H9 (cell line): Measurements from ENCODE around the gene DAZAP1. TPM values are rescaled to one million over a fixed set of nuclear protein-coding genes. Genes with fewer than 3 reads are reported as not detected.

ENCODE experiments used
- DNase-seq: peaks from one replicate; pipeline ENCODE4 v3.0.0-alpha.2; 2017
- H2AFZ ChIP-seq: one replicate; pipeline ENCODE4 v1.6.1; 2013; ENCODE audit warnings: mild to moderate bottlenecking, low read length, control low read depth, moderate library complexity
- H2AK5ac ChIP-seq: 2 replicates; pipeline ENCODE4 v1.6.1; 2013; ENCODE audit warnings: low read length, control low read depth, mixed read lengths; ENCODE audit not compliant: insufficient read length
- H2BK120ac ChIP-seq: one replicate; pipeline ENCODE4 v1.6.1; 2013; ENCODE audit warnings: low read depth, mild to moderate bottlenecking, low read length, control low read depth, inconsistent platforms; ENCODE audit not compliant: poor library complexity, severe bottlenecking
- H2BK12ac ChIP-seq: 2 replicates; pipeline ENCODE4 v1.6.1; 2013; ENCODE audit warnings: low read length, control low read depth, mixed read lengths, low read depth; ENCODE audit not compliant: insufficient read length
- H2BK15ac ChIP-seq: 2 replicates; pipeline ENCODE4 v1.6.1; 2013; ENCODE audit warnings: low read depth, low read length, control low read depth
- H2BK20ac ChIP-seq: one replicate; pipeline ENCODE4 v1.6.1; 2013; ENCODE audit warnings: low read depth, mild to moderate bottlenecking, low read length, control low read depth, inconsistent platforms; ENCODE audit not compliant: poor library complexity, severe bottlenecking
- H2BK5ac ChIP-seq: 2 replicates; pipeline ENCODE4 v1.6.1; 2013; ENCODE audit warnings: low read length, control low read depth, mixed read lengths; ENCODE audit not compliant: insufficient read length
- H3K14ac ChIP-seq: 2 replicates; pipeline ENCODE4 v1.6.1; 2013; ENCODE audit warnings: low read length, control low read depth; ENCODE audit not compliant: insufficient read depth
- H3K18ac ChIP-seq: 2 replicates; pipeline ENCODE4 v1.6.1; 2013; ENCODE audit warnings: low read depth, mild to moderate bottlenecking, mixed read lengths, low read length, control low read depth; ENCODE audit not compliant: insufficient read length
- H3K23ac ChIP-seq: 2 replicates; pipeline ENCODE4 v1.6.1; 2013; ENCODE audit warnings: low read length, control low read depth, mixed read lengths, low read depth; ENCODE audit not compliant: insufficient read length
- H3K23me2 ChIP-seq: 2 replicates; pipeline ENCODE4 v1.6.1; 2013; ENCODE audit warnings: low read depth, mild to moderate bottlenecking, mixed read lengths, low read length, control low read depth; ENCODE audit not compliant: insufficient read length, poor library complexity, severe bottlenecking
- H3K27ac ChIP-seq: 2 replicates; pipeline ENCODE4 v1.5.1; 2013; ENCODE audit warnings: low read length, control low read depth, mixed read lengths, low read depth; ENCODE audit not compliant: insufficient read length
- H3K27me3 ChIP-seq: 2 replicates; pipeline ENCODE4 v1.6.1; 2013; ENCODE audit warnings: low read length, control low read depth, inconsistent platforms; ENCODE audit not compliant: insufficient read depth
- H3K4ac ChIP-seq: 2 replicates; pipeline ENCODE4 v1.6.1; 2013; ENCODE audit warnings: low read depth, mild to moderate bottlenecking, control low read depth, inconsistent platforms, low read length, moderate library complexity
- H3K4me1 ChIP-seq: 2 replicates; pipeline ENCODE4 v1.6.1; 2013; ENCODE audit warnings: low read length, control low read depth, inconsistent platforms; ENCODE audit not compliant: insufficient read depth
- H3K4me2 ChIP-seq: 2 replicates; pipeline ENCODE4 v1.6.1; 2013; ENCODE audit warnings: low read length, control low read depth, mixed read lengths; ENCODE audit not compliant: insufficient read length, insufficient read depth
- H3K56ac ChIP-seq: 2 replicates; pipeline ENCODE4 v1.6.1; 2013; ENCODE audit warnings: low read depth, mild to moderate bottlenecking, mixed read lengths, low read length, control low read depth; ENCODE audit not compliant: insufficient read length
- H3K79me1 ChIP-seq: 2 replicates; pipeline ENCODE4 v1.6.1; 2013; ENCODE audit warnings: low read depth, mild to moderate bottlenecking, moderate library complexity, low read length, control low read depth, inconsistent platforms; ENCODE audit not compliant: insufficient read depth, poor library complexity, severe bottlenecking
- H3K79me2 ChIP-seq: 2 replicates; pipeline ENCODE4 v1.6.1; 2013; ENCODE audit warnings: low read length, control low read depth, inconsistent platforms; ENCODE audit not compliant: insufficient read depth
- H3K9ac ChIP-seq: 2 replicates; pipeline ENCODE4 v1.6.1; 2013; ENCODE audit warnings: low read length, control low read depth, mixed read lengths; ENCODE audit not compliant: insufficient read length; ENCODE audit errors: extremely low read depth
- H3K9me3 ChIP-seq: one replicate; pipeline ENCODE4 v1.6.1; 2013; ENCODE audit warnings: low read depth, low read length, inconsistent platforms; ENCODE audit not compliant: control insufficient read depth
- H3T11ph ChIP-seq: one replicate; pipeline ENCODE4 v1.6.1; 2013; ENCODE audit warnings: mild to moderate bottlenecking, low read length, control low read depth, inconsistent platforms
- H4K20me1 ChIP-seq: one replicate; pipeline ENCODE4 v1.6.1; 2013; ENCODE audit not compliant: control insufficient read depth, insufficient read length, insufficient read depth
- H4K5ac ChIP-seq: 2 replicates; pipeline ENCODE4 v1.6.1; 2013; ENCODE audit warnings: low read depth, mild to moderate bottlenecking, mixed read lengths, low read length, control low read depth; ENCODE audit not compliant: insufficient read length
- H4K8ac ChIP-seq: replicated peaks from 2 replicates; pipeline ENCODE4 v1.6.1; 2013; ENCODE audit warnings: low read length, control low read depth, mixed read lengths, low read depth; ENCODE audit not compliant: insufficient read length
- H4K91ac ChIP-seq: 2 replicates; pipeline ENCODE4 v1.6.1; 2013; ENCODE audit warnings: low read depth, mild to moderate bottlenecking, moderate library complexity, mixed read lengths, low read length, control low read depth; ENCODE audit not compliant: insufficient read length
- H3K27ac Mint-ChIP-seq, 3 experiments: 2 replicates in 2 of 3; 3 replicates in 1 of 3; pipeline ENCODE4 v1.8.0; 2020 to 2021; ENCODE audit warnings: mixed read lengths in 3 of 3, mild to moderate bottlenecking in 1 of 3, moderate library complexity in 1 of 3
- H3K27me3 Mint-ChIP-seq: 2 replicates; pipeline ENCODE4 v1.8.0; 2021; ENCODE audit warnings: low read depth, mild to moderate bottlenecking, moderate library complexity, mixed read lengths
- H3K36me3 Mint-ChIP-seq, 3 experiments: 2 replicates in 2 of 3; 3 replicates in 1 of 3; pipeline ENCODE4 v1.8.0; 2020 to 2021; ENCODE audit warnings: low read depth in 3 of 3, mixed read lengths in 3 of 3; ENCODE audit not compliant: insufficient read depth in 1 of 3
- H3K4me1 Mint-ChIP-seq, 2 experiments: 2 replicates each; pipeline ENCODE4 v1.8.0; 2020; ENCODE audit warnings: mixed read lengths in 2 of 2
- H3K4me3 Mint-ChIP-seq, 2 experiments: 2 replicates in 1 of 2; 3 replicates in 1 of 2; pipeline ENCODE4 v1.8.0; 2020 to 2021; ENCODE audit warnings: mild to moderate bottlenecking in 2 of 2, mixed read lengths in 2 of 2, moderate library complexity in 1 of 2
- H3K9me3 Mint-ChIP-seq, 2 experiments: 2 replicates in 1 of 2; 3 replicates in 1 of 2; pipeline ENCODE4 v1.8.0; 2020; ENCODE audit warnings: mild to moderate bottlenecking in 2 of 2, mixed read lengths in 2 of 2, moderate library complexity in 1 of 2
- WGBS: extraction: QIAGEN DNeasy Blood & Tissue Kit; methylation state at CpG from one replicate; pipeline ENCODE4 v1.1.7; 2013; ENCODE audit warnings: missing lambda C conversion rate, low lambda C conversion rate, mixed read lengths; ENCODE audit not compliant: insufficient read length; ENCODE audit errors: extremely low coverage; 5-methylcytosine and 5-hydroxymethylcytosine counted together
- total RNA-seq: library from RNA; stranded (reverse); gene quantifications from 2 replicates; pipeline ENCODE4 v1.2.1, GENCODE V29; 2021
- TF ChIP-seq, protein P1 (sequence below): fragments of 200-600 bp; sonication (generic); conservative IDR thresholded peaks from 3 replicates; pipeline ENCODE4 v1.8.0; 2021; ENCODE audit warnings: antibody characterized with exemption, mild to moderate bottlenecking

The DAZAP1 gene
- total RNA-seq, 1 experiment from 2014 or later = 265 TPM

DNA sequence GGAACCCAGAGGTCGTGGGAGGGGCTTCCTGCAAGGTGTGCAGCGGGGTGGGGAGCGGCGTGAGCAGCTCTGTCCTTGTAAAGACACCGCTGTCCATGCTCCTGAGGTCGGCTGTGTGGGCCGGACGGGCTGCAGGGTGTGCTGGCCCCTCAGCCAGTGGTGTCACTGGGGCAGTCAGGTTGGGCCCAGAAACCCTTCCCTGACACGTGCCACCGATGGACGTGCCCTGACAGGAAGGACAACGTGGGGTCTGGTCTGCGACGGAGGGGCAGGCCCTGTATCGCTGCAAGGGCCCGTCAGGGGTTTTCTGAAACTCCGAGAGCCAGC, 26.6 kb downstream of the DAZAP1 start:
- no peak overlapping the region for H3K4me3 Mint-ChIP-seq
- Histone ChIP-seq H2AFZ (no peak overlapping the region), H3K27me3 (no peaks in the 10 kb centered on the region), H4K8ac (no peak overlapping the region), H3K14ac (no peak overlapping the region), H3K23ac (no peak overlapping the region), H3K9ac (no peak overlapping the region), H2BK12ac (no peak overlapping the region), H3K18ac (no peak overlapping the region), H3K4me1 (no peaks in the 10 kb centered on the region), H3T11ph (no peak overlapping the region), H2BK20ac (no peak overlapping the region), H3K56ac (no peak overlapping the region), H2BK15ac (no peak overlapping the region), H3K79me2 (peaks cover 5% of the 10 kb centered on the region; the same call in 1 of the 2 replicates), H4K20me1 (no peaks in the 10 kb centered on the region), H3K4me2 (no peak overlapping the region), H2BK5ac (no peak overlapping the region), H4K91ac (no peak overlapping the region), H3K27ac (no peak overlapping the region), H3K4ac (no peak overlapping the region), H3K23me2 (peaks cover 1% of the 10 kb centered on the region), H3K79me1 (no peaks in the 10 kb centered on the region), H2AK5ac (no peak overlapping the region), H2BK120ac (no peak overlapping the region), H3K9me3 (no peaks in the 10 kb centered on the region), H4K5ac (no peak overlapping the region)
- DNase-seq = no peak
- H3K27me3 Mint-ChIP-seq = no peaks in the 10 kb centered on the region; the same call in 1 of the 2 replicates
- H3K4me1 Mint-ChIP-seq = peaks cover 0 to under 1% of the 10 kb centered on the region in 2 experiments; a peak in 2 of 4 replicates
- no peak overlapping the region for H3K27ac Mint-ChIP-seq
- WGBS = no CpG with 5 or more reads among the region's 17 CpGs
- no peaks in the 10 kb centered on the region for H3K9me3 Mint-ChIP-seq
- peaks cover 17 to 54% (median 39%) of the 10 kb centered on the region in 3 experiments; a peak in 6 of 7 replicates for H3K36me3 Mint-ChIP-seq
- TF ChIP-seq, protein P1, sequence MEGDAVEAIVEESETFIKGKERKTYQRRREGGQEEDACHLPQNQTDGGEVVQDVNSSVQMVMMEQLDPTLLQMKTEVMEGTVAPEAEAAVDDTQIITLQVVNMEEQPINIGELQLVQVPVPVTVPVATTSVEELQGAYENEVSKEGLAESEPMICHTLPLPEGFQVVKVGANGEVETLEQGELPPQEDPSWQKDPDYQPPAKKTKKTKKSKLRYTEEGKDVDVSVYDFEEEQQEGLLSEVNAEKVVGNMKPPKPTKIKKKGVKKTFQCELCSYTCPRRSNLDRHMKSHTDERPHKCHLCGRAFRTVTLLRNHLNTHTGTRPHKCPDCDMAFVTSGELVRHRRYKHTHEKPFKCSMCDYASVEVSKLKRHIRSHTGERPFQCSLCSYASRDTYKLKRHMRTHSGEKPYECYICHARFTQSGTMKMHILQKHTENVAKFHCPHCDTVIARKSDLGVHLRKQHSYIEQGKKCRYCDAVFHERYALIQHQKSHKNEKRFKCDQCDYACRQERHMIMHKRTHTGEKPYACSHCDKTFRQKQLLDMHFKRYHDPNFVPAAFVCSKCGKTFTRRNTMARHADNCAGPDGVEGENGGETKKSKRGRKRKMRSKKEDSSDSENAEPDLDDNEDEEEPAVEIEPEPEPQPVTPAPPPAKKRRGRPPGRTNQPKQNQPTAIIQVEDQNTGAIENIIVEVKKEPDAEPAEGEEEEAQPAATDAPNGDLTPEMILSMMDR = no peak
